Measurements from ENCODE around the gene STX18.

GRCh38 chr4:4575284-4576211, 33.7 kb upstream of the STX18 start:
- TF ChIP-seq POLR2A (IDR thresholded peaks at IDR 0.05; ENCODE audit: low read depth, low read length) (no peak), TAF1 (IDR thresholded peaks at IDR 0.05; ENCODE audit: low read depth, low read length) (no peak), POLR2AphosphoS5 (IDR thresholded peaks at IDR 0.05; ENCODE audit: low read depth, low read length) (no peak), SPI1 (IDR thresholded peaks at IDR 0.05; ENCODE audit: low read depth, low read length) (no peak), POU2F2 (IDR thresholded peaks at IDR 0.05; ENCODE audit: low read depth, low read length) (no peak)
